H9 (cell line): ENCODE measurements around the gene CBR3. TPM values are rescaled to one million over a fixed set of nuclear protein-coding genes. Genes with fewer than 3 reads are reported as not detected.

ENCODE experiments used
- DNase-seq: peaks from one replicate; pipeline ENCODE4 v3.0.0-alpha.2; 2017
- H2AFZ ChIP-seq: one replicate; pipeline ENCODE4 v1.6.1; 2013; ENCODE audit warnings: mild to moderate bottlenecking, low read length, control low read depth, moderate library complexity
- H2AK5ac ChIP-seq: 2 replicates; pipeline ENCODE4 v1.6.1; 2013; ENCODE audit warnings: low read length, control low read depth, mixed read lengths; ENCODE audit not compliant: insufficient read length
- H2BK120ac ChIP-seq: one replicate; pipeline ENCODE4 v1.6.1; 2013; ENCODE audit warnings: low read depth, mild to moderate bottlenecking, low read length, control low read depth, inconsistent platforms; ENCODE audit not compliant: poor library complexity, severe bottlenecking
- H2BK12ac ChIP-seq: 2 replicates; pipeline ENCODE4 v1.6.1; 2013; ENCODE audit warnings: low read length, control low read depth, mixed read lengths, low read depth; ENCODE audit not compliant: insufficient read length
- H2BK15ac ChIP-seq: 2 replicates; pipeline ENCODE4 v1.6.1; 2013; ENCODE audit warnings: low read depth, low read length, control low read depth
- H2BK20ac ChIP-seq: one replicate; pipeline ENCODE4 v1.6.1; 2013; ENCODE audit warnings: low read depth, mild to moderate bottlenecking, low read length, control low read depth, inconsistent platforms; ENCODE audit not compliant: poor library complexity, severe bottlenecking
- H2BK5ac ChIP-seq: 2 replicates; pipeline ENCODE4 v1.6.1; 2013; ENCODE audit warnings: low read length, control low read depth, mixed read lengths; ENCODE audit not compliant: insufficient read length
- H3K14ac ChIP-seq: 2 replicates; pipeline ENCODE4 v1.6.1; 2013; ENCODE audit warnings: low read length, control low read depth; ENCODE audit not compliant: insufficient read depth
- H3K18ac ChIP-seq: 2 replicates; pipeline ENCODE4 v1.6.1; 2013; ENCODE audit warnings: low read depth, mild to moderate bottlenecking, mixed read lengths, low read length, control low read depth; ENCODE audit not compliant: insufficient read length
- H3K23ac ChIP-seq: 2 replicates; pipeline ENCODE4 v1.6.1; 2013; ENCODE audit warnings: low read length, control low read depth, mixed read lengths, low read depth; ENCODE audit not compliant: insufficient read length
- H3K23me2 ChIP-seq: 2 replicates; pipeline ENCODE4 v1.6.1; 2013; ENCODE audit warnings: low read depth, mild to moderate bottlenecking, mixed read lengths, low read length, control low read depth; ENCODE audit not compliant: insufficient read length, poor library complexity, severe bottlenecking
- H3K27ac ChIP-seq: 2 replicates; pipeline ENCODE4 v1.5.1; 2013; ENCODE audit warnings: low read length, control low read depth, mixed read lengths, low read depth; ENCODE audit not compliant: insufficient read length
- H3K27me3 ChIP-seq: 2 replicates; pipeline ENCODE4 v1.6.1; 2013; ENCODE audit warnings: low read length, control low read depth, inconsistent platforms; ENCODE audit not compliant: insufficient read depth
- H3K4ac ChIP-seq: 2 replicates; pipeline ENCODE4 v1.6.1; 2013; ENCODE audit warnings: low read depth, mild to moderate bottlenecking, control low read depth, inconsistent platforms, low read length, moderate library complexity
- H3K4me1 ChIP-seq: 2 replicates; pipeline ENCODE4 v1.6.1; 2013; ENCODE audit warnings: low read length, control low read depth, inconsistent platforms; ENCODE audit not compliant: insufficient read depth
- H3K4me2 ChIP-seq: 2 replicates; pipeline ENCODE4 v1.6.1; 2013; ENCODE audit warnings: low read length, control low read depth, mixed read lengths; ENCODE audit not compliant: insufficient read length, insufficient read depth
- H3K56ac ChIP-seq: 2 replicates; pipeline ENCODE4 v1.6.1; 2013; ENCODE audit warnings: low read depth, mild to moderate bottlenecking, mixed read lengths, low read length, control low read depth; ENCODE audit not compliant: insufficient read length
- H3K79me1 ChIP-seq: 2 replicates; pipeline ENCODE4 v1.6.1; 2013; ENCODE audit warnings: low read depth, mild to moderate bottlenecking, moderate library complexity, low read length, control low read depth, inconsistent platforms; ENCODE audit not compliant: insufficient read depth, poor library complexity, severe bottlenecking
- H3K79me2 ChIP-seq: 2 replicates; pipeline ENCODE4 v1.6.1; 2013; ENCODE audit warnings: low read length, control low read depth, inconsistent platforms; ENCODE audit not compliant: insufficient read depth
- H3K9ac ChIP-seq: 2 replicates; pipeline ENCODE4 v1.6.1; 2013; ENCODE audit warnings: low read length, control low read depth, mixed read lengths; ENCODE audit not compliant: insufficient read length; ENCODE audit errors: extremely low read depth
- H3K9me3 ChIP-seq: one replicate; pipeline ENCODE4 v1.6.1; 2013; ENCODE audit warnings: low read depth, low read length, inconsistent platforms; ENCODE audit not compliant: control insufficient read depth
- H3T11ph ChIP-seq: one replicate; pipeline ENCODE4 v1.6.1; 2013; ENCODE audit warnings: mild to moderate bottlenecking, low read length, control low read depth, inconsistent platforms
- H4K20me1 ChIP-seq: one replicate; pipeline ENCODE4 v1.6.1; 2013; ENCODE audit not compliant: control insufficient read depth, insufficient read length, insufficient read depth
- H4K5ac ChIP-seq: 2 replicates; pipeline ENCODE4 v1.6.1; 2013; ENCODE audit warnings: low read depth, mild to moderate bottlenecking, mixed read lengths, low read length, control low read depth; ENCODE audit not compliant: insufficient read length
- H4K8ac ChIP-seq: replicated peaks from 2 replicates; pipeline ENCODE4 v1.6.1; 2013; ENCODE audit warnings: low read length, control low read depth, mixed read lengths, low read depth; ENCODE audit not compliant: insufficient read length
- H4K91ac ChIP-seq: 2 replicates; pipeline ENCODE4 v1.6.1; 2013; ENCODE audit warnings: low read depth, mild to moderate bottlenecking, moderate library complexity, mixed read lengths, low read length, control low read depth; ENCODE audit not compliant: insufficient read length
- H3K27ac Mint-ChIP-seq, 3 experiments: 2 replicates in 2 of 3; 3 replicates in 1 of 3; pipeline ENCODE4 v1.8.0; 2020 to 2021; ENCODE audit warnings: mixed read lengths in 3 of 3, mild to moderate bottlenecking in 1 of 3, moderate library complexity in 1 of 3
- H3K27me3 Mint-ChIP-seq: 2 replicates; pipeline ENCODE4 v1.8.0; 2021; ENCODE audit warnings: low read depth, mild to moderate bottlenecking, moderate library complexity, mixed read lengths
- H3K36me3 Mint-ChIP-seq, 3 experiments: 2 replicates in 2 of 3; 3 replicates in 1 of 3; pipeline ENCODE4 v1.8.0; 2020 to 2021; ENCODE audit warnings: low read depth in 3 of 3, mixed read lengths in 3 of 3; ENCODE audit not compliant: insufficient read depth in 1 of 3
- H3K4me1 Mint-ChIP-seq, 2 experiments: 2 replicates each; pipeline ENCODE4 v1.8.0; 2020; ENCODE audit warnings: mixed read lengths in 2 of 2
- H3K4me3 Mint-ChIP-seq, 2 experiments: 2 replicates in 1 of 2; 3 replicates in 1 of 2; pipeline ENCODE4 v1.8.0; 2020 to 2021; ENCODE audit warnings: mild to moderate bottlenecking in 2 of 2, mixed read lengths in 2 of 2, moderate library complexity in 1 of 2
- H3K9me3 Mint-ChIP-seq, 2 experiments: 2 replicates in 1 of 2; 3 replicates in 1 of 2; pipeline ENCODE4 v1.8.0; 2020; ENCODE audit warnings: mild to moderate bottlenecking in 2 of 2, mixed read lengths in 2 of 2, moderate library complexity in 1 of 2
- CTCF ChIP-seq: fragments of 200-600 bp; sonication (generic); conservative IDR thresholded peaks from 3 replicates; pipeline ENCODE4 v1.8.0; 2021; ENCODE audit warnings: antibody characterized with exemption, mild to moderate bottlenecking
- WGBS: extraction: QIAGEN DNeasy Blood & Tissue Kit; methylation state at CpG from one replicate; pipeline ENCODE4 v1.1.7; 2013; ENCODE audit warnings: missing lambda C conversion rate, low lambda C conversion rate, mixed read lengths; ENCODE audit not compliant: insufficient read length; ENCODE audit errors: extremely low coverage; 5-methylcytosine and 5-hydroxymethylcytosine counted together
- total RNA-seq: library from RNA; stranded (reverse); gene quantifications from 2 replicates; pipeline ENCODE4 v1.2.1, GENCODE V29; 2021

Gene CBR3
- total RNA-seq, 1 experiment from 2014 or later: 2.4 TPM

GRCh38 chr21:36180963-36181362 lies 46.1 kb downstream of the CBR3 start:
- Histone ChIP-seq H3K23me2 (peaks cover 2% of the 10 kb centered on the region), H2BK120ac (no peak overlapping the region), H3K56ac (no peak overlapping the region), H2AK5ac (no peak overlapping the region), H2AFZ (no peak overlapping the region), H3K18ac (no peak overlapping the region), H3K27ac (no peak overlapping the region), H3K14ac (no peak overlapping the region), H3K4me1 (no peaks in the 10 kb centered on the region), H2BK20ac (no peak overlapping the region), H4K8ac (no peak overlapping the region), H2BK5ac (no peak overlapping the region), H2BK12ac (no peak overlapping the region), H3K23ac (no peak overlapping the region), H3T11ph (no peak overlapping the region), H3K79me2 (no peaks in the 10 kb centered on the region), H3K4ac (no peak overlapping the region), H2BK15ac (no peak overlapping the region), H3K4me2 (no peak overlapping the region), H3K27me3 (no peaks in the 10 kb centered on the region), H4K5ac (no peak overlapping the region), H3K79me1 (no peaks in the 10 kb centered on the region), H4K91ac (no peak overlapping the region), H3K9ac (no peak overlapping the region), H4K20me1 (no peaks in the 10 kb centered on the region), H3K9me3 (no peaks in the 10 kb centered on the region)
- H3K4me1 Mint-ChIP-seq: no peaks in the 10 kb centered on the region
- H3K4me3 Mint-ChIP-seq: no peak overlapping the region
- no peaks in the 10 kb centered on the region; a peak in 1 of 5 replicates for H3K9me3 Mint-ChIP-seq
- no peak for TF ChIP-seq CTCF
- WGBS: no CpG with 5 or more reads among the region's 5 CpGs
- no peaks in the 10 kb centered on the region for H3K27me3 Mint-ChIP-seq
- no peak for DNase-seq
- peaks cover 0 to 6% (median 5%) of the 10 kb centered on the region in 3 experiments; a peak in 2 of 7 replicates for H3K36me3 Mint-ChIP-seq
- no peak overlapping the region for H3K27ac Mint-ChIP-seq
